Mesendoderm (in vitro differentiated cells): ENCODE results near the gene SWAP70.
"Not testable (repeated sequence)": the region's sequence is repeated elsewhere in the genome, so short reads cannot be mapped to it uniquely, and the experiment has no call there.

Experiments used
- DNase-seq: peaks from one replicate; pipeline ENCODE4 v3.0.0; 2013
- H2AK5ac ChIP-seq: 2 replicates; pipeline ENCODE4 v1.6.1; 2013; ENCODE audit warnings: low read length, inconsistent platforms
- H2BK120ac ChIP-seq: 2 replicates; pipeline ENCODE4 v1.6.1; 2013; ENCODE audit warnings: low read depth, mild to moderate bottlenecking, low read length, moderate library complexity, mixed read lengths
- H2BK15ac ChIP-seq: replicated peaks from 2 replicates; pipeline ENCODE4 v1.6.1; 2013; ENCODE audit warnings: low read depth, mild to moderate bottlenecking, moderate library complexity
- H2BK5ac ChIP-seq: 2 replicates; pipeline ENCODE4 v1.6.1; 2013; ENCODE audit warnings: low read length, inconsistent platforms
- H3K18ac ChIP-seq: 2 replicates; pipeline ENCODE4 v1.6.1; 2013; ENCODE audit warnings: mild to moderate bottlenecking, low read length, mixed read lengths
- H3K23ac ChIP-seq: one replicate; pipeline ENCODE4 v1.6.1; 2013; ENCODE audit warnings: low read length
- H3K27ac ChIP-seq: 2 replicates; pipeline ENCODE4 v1.5.1; 2013; ENCODE audit warnings: low read depth, mild to moderate bottlenecking, inconsistent platforms, low read length, moderate library complexity
- H3K27me3 ChIP-seq: 2 replicates; pipeline ENCODE4 v1.6.1; 2013; ENCODE audit warnings: low read length, control low read depth, mild to moderate bottlenecking, inconsistent platforms; ENCODE audit not compliant: insufficient read depth, poor library complexity
- H3K36me3 ChIP-seq: 2 replicates; pipeline ENCODE4 v1.6.1; 2013; ENCODE audit warnings: low read length, inconsistent platforms; ENCODE audit not compliant: control insufficient read depth, insufficient read depth
- H3K4ac ChIP-seq: one replicate; pipeline ENCODE4 v1.6.1; 2013; ENCODE audit warnings: low read depth, mild to moderate bottlenecking, low read length, moderate library complexity
- H3K4me1 ChIP-seq: 2 replicates; pipeline ENCODE4 v1.6.1; 2013; ENCODE audit warnings: low read depth, low read length, inconsistent platforms; ENCODE audit not compliant: control insufficient read depth
- H3K4me2 ChIP-seq: 2 replicates; pipeline ENCODE4 v1.6.1; 2013; ENCODE audit warnings: low read length
- H3K4me3 ChIP-seq: 2 replicates; pipeline ENCODE4 v1.5.1; 2013; ENCODE audit warnings: mild to moderate bottlenecking, low read length
- H3K56ac ChIP-seq: one replicate; pipeline ENCODE4 v1.6.1; 2013; ENCODE audit warnings: low read length
- H3K79me1 ChIP-seq: 2 replicates; pipeline ENCODE4 v1.6.1; 2013; ENCODE audit warnings: low read length, inconsistent platforms
- H3K79me2 ChIP-seq: 2 replicates; pipeline ENCODE4 v1.6.1; 2013; ENCODE audit warnings: mild to moderate bottlenecking, low read length; ENCODE audit not compliant: control insufficient read depth, insufficient read depth
- H3K9ac ChIP-seq: 2 replicates; pipeline ENCODE4 v1.6.1; 2013; ENCODE audit warnings: low read length, inconsistent platforms
- H4K5ac ChIP-seq: one replicate; pipeline ENCODE4 v1.6.1; 2013; ENCODE audit warnings: low read length
- H4K8ac ChIP-seq: one replicate; pipeline ENCODE4 v1.6.1; 2013; ENCODE audit warnings: low read depth, mild to moderate bottlenecking, control low read depth, low read length, moderate library complexity
- WGBS: extraction: QIAGEN DNeasy Blood & Tissue Kit; methylation state at CpG from one replicate; pipeline ENCODE4 v1.1.7; 2013; ENCODE audit warnings: low lambda C conversion rate, missing lambda C conversion rate; ENCODE audit not compliant: insufficient coverage; ENCODE audit errors: extremely low coverage; 5-methylcytosine and 5-hydroxymethylcytosine counted together

SWAP70 gene

GRCh38 chr11:9693801-9694553 is 30.1 kb downstream of the SWAP70 start:
- Histone ChIP-seq H2AK5ac (no peak overlapping the region), H2BK120ac (no peak overlapping the region), H3K23ac (no peak overlapping the region), H4K8ac (no peak overlapping the region), H3K79me1 (peaks cover 6% of the 10 kb centered on the region), H3K36me3 (no peaks in the 10 kb centered on the region), H3K4me1 (peaks cover 1% of the 10 kb centered on the region), H2BK5ac (no peak overlapping the region), H3K9ac (no peak overlapping the region), H3K4me3 (no peak overlapping the region), H3K27ac (no peak overlapping the region), H2BK15ac (no peak overlapping the region), H3K18ac (no peak overlapping the region), H3K4me2 (no peak overlapping the region), H3K27me3 (no peaks in the 10 kb centered on the region), H3K56ac (no peak overlapping the region), H3K79me2 (no peaks in the 10 kb centered on the region), H3K4ac (no peak overlapping the region), H4K5ac (no peak overlapping the region)
- peak; percentile 33 for DNase-seq
- no CpG with 5 or more reads among the region's 2 CpGs for WGBS

DNA sequence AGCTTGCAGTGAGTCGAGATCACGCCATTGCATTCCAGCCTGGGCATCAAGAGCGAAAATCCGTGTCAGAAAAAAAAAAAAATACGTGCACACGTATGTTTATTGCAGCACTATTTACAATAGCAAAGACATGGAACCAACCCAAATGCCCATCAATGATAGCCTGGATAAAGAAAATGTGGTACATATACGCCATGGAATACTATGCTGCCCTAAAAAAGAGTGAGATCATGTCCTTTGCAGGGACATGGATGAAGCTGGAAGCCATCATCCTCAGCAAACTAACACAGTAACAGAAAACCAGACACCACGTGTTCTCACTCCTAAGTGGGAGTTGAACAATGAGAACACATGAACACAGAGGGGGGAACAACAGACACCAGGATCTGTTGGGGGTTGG is 31.4 kb downstream of the SWAP70 start:
- H3K4me3 ChIP-seq, DNase-seq, H3K4me2 ChIP-seq, H3K79me2 ChIP-seq, H2BK5ac ChIP-seq, H2AK5ac ChIP-seq, H2BK120ac ChIP-seq, H3K9ac ChIP-seq, H3K27ac ChIP-seq, H3K36me3 ChIP-seq, H3K18ac ChIP-seq, H3K4ac ChIP-seq, H4K8ac ChIP-seq, H2BK15ac ChIP-seq, H3K4me1 ChIP-seq, H3K23ac ChIP-seq, H3K79me1 ChIP-seq, H4K5ac ChIP-seq, H3K27me3 ChIP-seq, H3K56ac ChIP-seq: not testable (repeated sequence)
- WGBS: no CpG with 5 or more reads among the region's 8 CpGs

- H2BK120ac ChIP-seq: no peak overlapping the region
- H3K4me2 ChIP-seq: no peak overlapping the region
- no peak overlapping the region for H2AK5ac ChIP-seq
- no peak overlapping the region for H3K4me3 ChIP-seq
- no peaks in the 10 kb centered on the region for H3K4me1 ChIP-seq
- DNase-seq: no peak
- no peaks in the 10 kb centered on the region for H3K79me2 ChIP-seq
- H3K18ac ChIP-seq: no peak overlapping the region
- WGBS: no CpG with 5 or more reads among the region's 4 CpGs
- H3K27ac ChIP-seq: no peak overlapping the region
- H4K8ac ChIP-seq: no peak overlapping the region
- peaks cover 5% of the 10 kb centered on the region for H3K79me1 ChIP-seq
- H4K5ac ChIP-seq: no peak overlapping the region
- H3K27me3 ChIP-seq: no peaks in the 10 kb centered on the region
- no peak overlapping the region for H2BK15ac ChIP-seq
- H3K56ac ChIP-seq: no peak overlapping the region
- H3K36me3 ChIP-seq: no peaks in the 10 kb centered on the region
- no peak overlapping the region for H3K23ac ChIP-seq
- H3K4ac ChIP-seq: no peak overlapping the region
- H2BK5ac ChIP-seq: no peak overlapping the region
- H3K9ac ChIP-seq: no peak overlapping the region
Observed at GRCh38 chr11:9697766-9698165, 33.9 kb downstream of the SWAP70 start.

GRCh38 chr11:9700105-9700801 is 36.4 kb downstream of the SWAP70 start:
- Histone ChIP-seq H3K79me2 (peaks cover 2% of the 10 kb centered on the region), H3K27me3 (no peaks in the 10 kb centered on the region), H4K5ac (no peak overlapping the region), H3K36me3 (no peaks in the 10 kb centered on the region), H3K4me2 (no peak overlapping the region), H3K56ac (no peak overlapping the region), H3K4me3 (no peak overlapping the region), H3K79me1 (peaks cover 3% of the 10 kb centered on the region), H2AK5ac (no peak overlapping the region), H2BK5ac (no peak overlapping the region), H2BK120ac (no peak overlapping the region), H4K8ac (no peak overlapping the region), H3K4ac (no peak overlapping the region), H2BK15ac (no peak overlapping the region), H3K9ac (no peak overlapping the region), H3K18ac (no peak overlapping the region), H3K4me1 (no peaks in the 10 kb centered on the region), H3K23ac (no peak overlapping the region), H3K27ac (no peak overlapping the region)
- no CpG with 5 or more reads among the region's 2 CpGs for whole genome bisulfite sequencing
- DNase-seq: no peak

DNA sequence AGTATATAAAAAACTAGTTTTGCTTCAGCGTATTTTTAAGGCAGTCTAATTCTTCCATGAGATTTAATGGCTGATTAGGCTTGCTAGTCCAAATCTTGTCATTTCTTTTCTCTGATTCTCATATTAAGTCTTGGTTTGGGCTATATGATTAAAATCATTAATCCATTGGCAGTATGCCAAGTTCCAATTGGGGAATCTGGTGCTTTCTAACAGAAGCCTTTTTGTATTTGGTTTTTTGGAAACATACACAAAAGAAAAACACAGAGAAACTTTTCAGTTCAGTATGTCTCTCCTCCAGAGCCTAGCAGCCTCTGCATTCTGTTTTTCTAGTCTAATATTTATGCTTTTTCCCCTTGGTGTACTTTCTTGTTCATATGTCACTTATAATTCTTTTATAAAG is 37.9 kb downstream of the SWAP70 start:
- no peak overlapping the region for H3K4ac ChIP-seq
- no peaks in the 10 kb centered on the region for H3K27me3 ChIP-seq
- no peak overlapping the region for H3K9ac ChIP-seq
- no peak overlapping the region for H3K4me3 ChIP-seq
- H2AK5ac ChIP-seq: no peak overlapping the region
- H2BK5ac ChIP-seq: no peak overlapping the region
- H3K36me3 ChIP-seq: no peaks in the 10 kb centered on the region
- DNase-seq: no peak
- no peak overlapping the region for H4K8ac ChIP-seq
- no peak overlapping the region for H3K56ac ChIP-seq
- no peak overlapping the region for H3K18ac ChIP-seq
- H3K79me2 ChIP-seq: peaks cover 2% of the 10 kb centered on the region
- H3K27ac ChIP-seq: no peak overlapping the region
- no peak overlapping the region for H3K4me2 ChIP-seq
- no CpG with 5 or more reads among the region's 1 CpG for WGBS
- H3K4me1 ChIP-seq: no peaks in the 10 kb centered on the region
- no peak overlapping the region for H4K5ac ChIP-seq
- peaks cover 3% of the 10 kb centered on the region for H3K79me1 ChIP-seq
- H2BK120ac ChIP-seq: no peak overlapping the region
- no peak overlapping the region for H3K23ac ChIP-seq
- H2BK15ac ChIP-seq: no peak overlapping the region
